Urinary bladder (tissue), 4 donors: ENCODE data around the gene ITGB1. TPM values are rescaled to one million over a fixed set of nuclear protein-coding genes. Genes with fewer than 3 reads are reported as not detected.
"Not testable (repeated sequence)": the region's sequence is repeated elsewhere in the genome, so short reads cannot be mapped to it uniquely, and the experiment has no call there.

ENCODE experiments used
- DNase-seq: peaks from one replicate; pipeline ENCODE4 v3.0.0-alpha.2; 2015; ENCODE audit errors: extremely low spot score
- H3K27ac ChIP-seq: one replicate; pipeline ENCODE4 v1.5.1; 2013; ENCODE audit warnings: low read depth, mild to moderate bottlenecking, moderate library complexity
- H3K36me3 ChIP-seq: one replicate; pipeline ENCODE4 v1.6.1; 2013; ENCODE audit warnings: mild to moderate bottlenecking, moderate library complexity; ENCODE audit not compliant: insufficient read depth
- H3K4me1 ChIP-seq: one replicate; pipeline ENCODE4 v1.6.1; 2013; ENCODE audit warnings: mild to moderate bottlenecking, moderate library complexity; ENCODE audit not compliant: insufficient read depth
- H3K4me3 ChIP-seq: one replicate; pipeline ENCODE4 v1.5.1; 2013; ENCODE audit warnings: low read depth, low read length
- whole genome bisulfite sequencing: extraction: QIAGEN DNeasy Blood & Tissue Kit; methylation state at CpG from one replicate; pipeline ENCODE4 v1.1.7; 2013; 5-methylcytosine and 5-hydroxymethylcytosine counted together
- polyA plus RNA-seq: library from polyadenylated mRNA; stranded (reverse); fragments of 200-250 nt; gene quantifications from one replicate; pipeline ENCODE4 v1.2.3, GENCODE V29; 2013
- total RNA-seq: library from RNA; depleted of rRNA; stranded (reverse); fragments of >200 nt; gene quantifications from one replicate; pipeline ENCODE4 v1.2.3, GENCODE V29; 2014
- donor health status: healthy with polysubstance abuse.
- donor health status: healthy.

The ITGB1 gene
- total and polyA plus RNA-seq, 2 donors, result 527 to 1,010 TPM

GRCh38 chr10:32985775-32986350 lies 27.8 kb upstream of the ITGB1 start:
- H3K4me1 ChIP-seq, result no peaks in the 10 kb centered on the region
- no peak overlapping the region for H3K27ac ChIP-seq
- no peaks in the 10 kb centered on the region for H3K36me3 ChIP-seq
- WGBS, result 51% methylated on average over 4 of the region's 4 CpGs
- no peak overlapping the region for H3K4me3 ChIP-seq
- no peak for DNase-seq

- Histone ChIP-seq H3K4me1 (no peaks in the 10 kb centered on the region), H3K27ac (no peak overlapping the region), H3K4me3 (no peak overlapping the region), H3K36me3 (no peaks in the 10 kb centered on the region)
- 78% methylated on average over 4 of the region's 4 CpGs for WGBS
- DNase-seq, result no peak
Observed at GRCh38 chr10:32985341-32985764, 27.3 kb upstream of the ITGB1 start.

GRCh38 chr10:32984003-32984600 lies 26.1 kb upstream of the ITGB1 start:
- no peak for DNase-seq
- Histone ChIP-seq H3K36me3 (no peaks in the 10 kb centered on the region), H3K4me3 (no peak overlapping the region), H3K4me1 (no peaks in the 10 kb centered on the region), H3K27ac (no peak overlapping the region)
- 97% methylated on average over 4 of the region's 4 CpGs for WGBS

- Histone ChIP-seq H3K4me3 (no peak overlapping the region), H3K36me3 (no peaks in the 10 kb centered on the region), H3K27ac (no peak overlapping the region), H3K4me1 (no peaks in the 10 kb centered on the region)
- DNase-seq, result no peak
- WGBS, result 76% methylated on average over 4 of the region's 4 CpGs
Observed at GRCh38 chr10:32982911-32983909, 25.2 kb upstream of the ITGB1 start.

GRCh38 chr10:32982293-32982709 lies 24.3 kb upstream of the ITGB1 start:
- Histone ChIP-seq H3K27ac (peak overlapping the region; percentile 88), H3K36me3 (no peaks in the 10 kb centered on the region), H3K4me3 (no peak overlapping the region), H3K4me1 (no peaks in the 10 kb centered on the region)
- no peak for DNase-seq
- WGBS, result 55% methylated on average over 9 of the region's 9 CpGs

GRCh38 chr10:32981760-32982159 lies 23.7 kb upstream of the ITGB1 start:
- 40% methylated on average over 4 of the region's 4 CpGs for WGBS
- Histone ChIP-seq H3K27ac (peak overlapping the region; percentile 88), H3K4me3 (no peak overlapping the region), H3K4me1 (no peaks in the 10 kb centered on the region), H3K36me3 (no peaks in the 10 kb centered on the region)
- DNase-seq, result no peak

- 12% methylated on average over 38 of the region's 38 CpGs for WGBS
- Histone ChIP-seq H3K27ac (peak overlapping the region; percentile 81), H3K4me3 (peak overlapping the region; percentile 27), H3K36me3 (no peaks in the 10 kb centered on the region), H3K4me1 (no peaks in the 10 kb centered on the region)
- DNase-seq, result peak; percentile 67
Observed at GRCh38 chr10:32980558-32981468, 22.8 kb upstream of the ITGB1 start.

GRCh38 chr10:32980242-32980557 lies 22.2 kb upstream of the ITGB1 start:
- Histone ChIP-seq H3K27ac (peak overlapping the region; percentile 81), H3K4me1 (no peaks in the 10 kb centered on the region), H3K36me3 (no peaks in the 10 kb centered on the region), H3K4me3 (peak overlapping the region; percentile 27)
- no peak for DNase-seq
- 2% methylated on average over 6 of the region's 6 CpGs for WGBS

GRCh38 chr10:32979719-32980118 lies 21.7 kb upstream of the ITGB1 start:
- DNase-seq, H3K4me3 ChIP-seq, H3K27ac ChIP-seq, H3K4me1 ChIP-seq, H3K36me3 ChIP-seq: not testable (repeated sequence)
- 91% methylated on average over 14 of the region's 14 CpGs for WGBS

GRCh38 chr10:32979041-32979440 lies 21.0 kb upstream of the ITGB1 start:
- Histone ChIP-seq H3K36me3 (no peaks in the 10 kb centered on the region), H3K27ac (no peak overlapping the region), H3K4me1 (no peaks in the 10 kb centered on the region), H3K4me3 (no peak overlapping the region)
- 88% methylated on average over 3 of the region's 3 CpGs for WGBS
- DNase-seq, result no peak

GRCh38 chr10:32977846-32978809 lies 20.1 kb upstream of the ITGB1 start:
- H3K4me1 ChIP-seq, H3K27ac ChIP-seq, DNase-seq, H3K4me3 ChIP-seq, H3K36me3 ChIP-seq: not testable (repeated sequence)
- WGBS, result 95% methylated on average over 4 of the region's 4 CpGs

GRCh38 chr10:32976338-32976737 lies 18.3 kb upstream of the ITGB1 start:
- no peaks in the 10 kb centered on the region for H3K4me1 ChIP-seq
- no peak overlapping the region for H3K4me3 ChIP-seq
- DNase-seq, result no peak
- 89% methylated on average over 3 of the region's 3 CpGs for WGBS
- no peak overlapping the region for H3K27ac ChIP-seq
- H3K36me3 ChIP-seq, result no peaks in the 10 kb centered on the region
